Ascending aorta (tissue), 2 donors: ENCODE data around the gene USO1. TPM values are rescaled to one million over a fixed set of nuclear protein-coding genes. Genes with fewer than 3 reads are reported as not detected.
"Not testable (repeated sequence)": the region's sequence is repeated elsewhere in the genome, so short reads cannot be mapped to it uniquely, and the experiment has no call there.

Experiments used
- DNase-seq, 2 donors: peaks; one replicate each; pipeline ENCODE4 v3.0.0-alpha.2; 2019; ENCODE audit warnings: low spot score in 2 of 2
- H3K27ac ChIP-seq, 2 donors: fragments of 200-600 bp; sonication (generic); one replicate each; pipeline ENCODE4 v1.5.1; 2016 to 2017; ENCODE audit warnings: mild to moderate bottlenecking in 1 of 2
- H3K27me3 ChIP-seq: fragments of 200-600 bp; sonication (generic); one replicate; pipeline ENCODE4 v1.5.1; 2017
- H3K36me3 ChIP-seq, 2 donors: fragments of 200-600 bp; sonication (generic); one replicate each; pipeline ENCODE4 v1.5.1; 2016
- H3K4me1 ChIP-seq, 2 donors: fragments of 200-600 bp; sonication (generic); one replicate each; pipeline ENCODE4 v1.5.1; 2016 to 2017; ENCODE audit warnings: mild to moderate bottlenecking in 1 of 2
- H3K4me3 ChIP-seq, 2 donors: fragments of 200-600 bp; sonication (generic); one replicate each; pipeline ENCODE4 v1.5.1; 2016 to 2017; ENCODE audit warnings: mild to moderate bottlenecking in 1 of 2
- H3K9me3 ChIP-seq, 2 donors: fragments of 200-600 bp; sonication (generic); one replicate each; pipeline ENCODE4 v1.5.1; 2016
- intact Hi-C: fragments of 100-400 bp; cut with DNase I; formaldehyde crosslinking; loops from one replicate; pipeline ENCODE4 v1.15.1; 2023
- total RNA-seq: library from RNA; depleted of rRNA; stranded (reverse); fragments of >200 nt; gene quantifications from one replicate; pipeline ENCODE4 v1.1.0, GENCODE V29; 2016
- TF ChIP-seq, protein P1 (sequence below), 3 experiments: fragments of 200-600 bp in 2 of 3; fragments of 450-650 bp in 1 of 3; sonication (generic) in 2 of 3; IDR thresholded peaks; one replicate each; pipeline ENCODE4 v1.5.1; 2016 to 2019; ENCODE audit warnings: antibody characterized with exemption in 3 of 3, mild to moderate bottlenecking in 1 of 3, moderate library complexity in 1 of 3

USO1 gene
- total RNA-seq, 1 donor from 2014 or later: 25.5 TPM

GRCh38 chr4:75679876-75680575, 44.4 kb upstream of the USO1 start:
- H3K27me3 ChIP-seq: no peaks in the 10 kb centered on the region
- intact Hi-C loops: loop anchor here (10.0 kb wide), 1 partner anchor 315 kb away; the partner anchor contains the start of gene SDAD1
- H3K9me3 ChIP-seq: no peaks in the 10 kb centered on the region
- H3K27ac ChIP-seq: no peak overlapping the region
- DNase-seq: no peak
- H3K4me1 ChIP-seq: no peaks in the 10 kb centered on the region
- TF ChIP-seq, protein P1, sequence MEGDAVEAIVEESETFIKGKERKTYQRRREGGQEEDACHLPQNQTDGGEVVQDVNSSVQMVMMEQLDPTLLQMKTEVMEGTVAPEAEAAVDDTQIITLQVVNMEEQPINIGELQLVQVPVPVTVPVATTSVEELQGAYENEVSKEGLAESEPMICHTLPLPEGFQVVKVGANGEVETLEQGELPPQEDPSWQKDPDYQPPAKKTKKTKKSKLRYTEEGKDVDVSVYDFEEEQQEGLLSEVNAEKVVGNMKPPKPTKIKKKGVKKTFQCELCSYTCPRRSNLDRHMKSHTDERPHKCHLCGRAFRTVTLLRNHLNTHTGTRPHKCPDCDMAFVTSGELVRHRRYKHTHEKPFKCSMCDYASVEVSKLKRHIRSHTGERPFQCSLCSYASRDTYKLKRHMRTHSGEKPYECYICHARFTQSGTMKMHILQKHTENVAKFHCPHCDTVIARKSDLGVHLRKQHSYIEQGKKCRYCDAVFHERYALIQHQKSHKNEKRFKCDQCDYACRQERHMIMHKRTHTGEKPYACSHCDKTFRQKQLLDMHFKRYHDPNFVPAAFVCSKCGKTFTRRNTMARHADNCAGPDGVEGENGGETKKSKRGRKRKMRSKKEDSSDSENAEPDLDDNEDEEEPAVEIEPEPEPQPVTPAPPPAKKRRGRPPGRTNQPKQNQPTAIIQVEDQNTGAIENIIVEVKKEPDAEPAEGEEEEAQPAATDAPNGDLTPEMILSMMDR (IDR thresholded peaks at IDR 0.05): no peak
- H3K36me3 ChIP-seq: no peaks in the 10 kb centered on the region
- no peak overlapping the region for H3K4me3 ChIP-seq

DNA sequence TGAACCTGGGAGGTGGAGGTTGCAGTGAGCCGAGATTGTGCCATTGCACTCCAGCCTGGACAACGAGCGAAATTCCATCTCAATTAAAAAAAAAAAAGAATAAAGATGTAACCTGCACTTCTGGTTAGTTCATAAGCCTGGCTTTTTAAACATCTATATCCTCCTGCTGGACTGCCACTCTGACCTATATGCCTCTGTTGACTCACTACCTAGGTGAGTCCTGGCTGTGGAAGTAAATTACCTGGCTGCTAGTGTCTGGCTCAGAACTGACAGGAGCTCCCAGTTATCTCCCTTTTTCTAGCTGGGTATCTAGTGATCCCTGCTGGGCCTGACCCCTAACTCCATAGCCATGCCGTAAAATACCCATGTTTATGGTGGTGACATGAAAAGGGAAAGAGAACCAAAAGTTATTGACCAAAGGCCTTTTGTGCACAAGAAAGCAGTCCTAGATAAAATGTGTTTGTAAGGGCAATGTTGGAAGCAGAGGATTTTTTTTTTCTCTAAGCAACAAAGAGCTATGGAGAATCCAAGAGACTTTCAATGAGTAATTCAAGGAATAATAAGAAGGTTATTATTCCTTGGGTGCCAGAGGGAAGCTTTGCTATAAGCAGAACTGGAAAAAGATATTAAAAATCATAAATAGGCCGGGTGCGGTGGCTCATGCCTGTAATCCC, 40.8 kb upstream of the USO1 start:
- H3K36me3 ChIP-seq: no peaks in the 10 kb centered on the region
- no peak for DNase-seq
- H3K27ac ChIP-seq: no peak overlapping the region
- no peaks in the 10 kb centered on the region for H3K4me1 ChIP-seq
- TF ChIP-seq, protein P1 (IDR thresholded peaks at IDR 0.05): no peak
- H3K4me3 ChIP-seq: no peak overlapping the region
- H3K27me3 ChIP-seq: no peaks in the 10 kb centered on the region
- H3K9me3 ChIP-seq: no peaks in the 10 kb centered on the region
- intact Hi-C loops: no loop called here

- Histone ChIP-seq H3K27me3 (no peaks in the 10 kb centered on the region), H3K27ac (no peak overlapping the region), H3K9me3 (no peaks in the 10 kb centered on the region), H3K4me3 (no peak overlapping the region), H3K4me1 (no peaks in the 10 kb centered on the region), H3K36me3 (no peaks in the 10 kb centered on the region)
- DNase-seq: no peak
- TF ChIP-seq, protein P1 (IDR thresholded peaks at IDR 0.05): no peak
- intact Hi-C loops: no loop called here
Measured at GRCh38 chr4:75685546-75686189, 38.7 kb upstream of the USO1 start.

GRCh38 chr4:75686346-75686745, 38.0 kb upstream of the USO1 start:
- intact Hi-C loops: no loop called here
- H3K4me1 ChIP-seq: no peaks in the 10 kb centered on the region
- H3K27me3 ChIP-seq: no peaks in the 10 kb centered on the region
- DNase-seq: no peak
- H3K9me3 ChIP-seq: no peaks in the 10 kb centered on the region
- H3K27ac ChIP-seq: no peak overlapping the region
- TF ChIP-seq, protein P1 (IDR thresholded peaks at IDR 0.05): no peak
- H3K4me3 ChIP-seq: no peak overlapping the region
- H3K36me3 ChIP-seq: no peaks in the 10 kb centered on the region

- H3K27ac ChIP-seq, H3K27me3 ChIP-seq, H3K4me1 ChIP-seq, H3K36me3 ChIP-seq, DNase-seq, H3K4me3 ChIP-seq, intact Hi-C loops, H3K9me3 ChIP-seq: not testable (repeated sequence)
Measured at GRCh38 chr4:75687125-75687524, 37.3 kb upstream of the USO1 start.

GRCh38 chr4:75692066-75692465, 32.3 kb upstream of the USO1 start:
- H3K9me3 ChIP-seq, H3K4me1 ChIP-seq, H3K27me3 ChIP-seq, intact Hi-C loops, H3K27ac ChIP-seq, H3K4me3 ChIP-seq: not testable (repeated sequence)
- peak in 1 of 2 donors; percentile 2 for DNase-seq
- peaks cover 0 to 12% of the 10 kb centered on the region in 2 donors for H3K36me3 ChIP-seq
